Activated naive CD4-positive, alpha-beta T cell treated with anti-CD3 and anti-CD28 coated beads, Interleukin-2, amount 50 U/mL, for 24 hours (primary cell): ENCODE results near the gene CGN.

Experiments
- H3K27ac Mint-ChIP-seq: one replicate; pipeline ENCODE4 v1.8.0; 2021; ENCODE audit warnings: mild to moderate bottlenecking, mixed read lengths
- H3K27me3 Mint-ChIP-seq: one replicate; pipeline ENCODE4 v1.8.0; 2021; ENCODE audit warnings: mixed read lengths
- H3K36me3 Mint-ChIP-seq: one replicate; pipeline ENCODE4 v1.8.0; 2021; ENCODE audit warnings: mixed read lengths
- H3K4me1 Mint-ChIP-seq: one replicate; pipeline ENCODE4 v1.8.0; 2021; ENCODE audit warnings: mixed read lengths
- H3K4me3 Mint-ChIP-seq: one replicate; pipeline ENCODE4 v1.8.0; 2021; ENCODE audit warnings: mild to moderate bottlenecking, mixed read lengths
- H3K9me3 Mint-ChIP-seq: one replicate; pipeline ENCODE4 v1.8.0; 2021; ENCODE audit warnings: mixed read lengths

The CGN gene, protein sequence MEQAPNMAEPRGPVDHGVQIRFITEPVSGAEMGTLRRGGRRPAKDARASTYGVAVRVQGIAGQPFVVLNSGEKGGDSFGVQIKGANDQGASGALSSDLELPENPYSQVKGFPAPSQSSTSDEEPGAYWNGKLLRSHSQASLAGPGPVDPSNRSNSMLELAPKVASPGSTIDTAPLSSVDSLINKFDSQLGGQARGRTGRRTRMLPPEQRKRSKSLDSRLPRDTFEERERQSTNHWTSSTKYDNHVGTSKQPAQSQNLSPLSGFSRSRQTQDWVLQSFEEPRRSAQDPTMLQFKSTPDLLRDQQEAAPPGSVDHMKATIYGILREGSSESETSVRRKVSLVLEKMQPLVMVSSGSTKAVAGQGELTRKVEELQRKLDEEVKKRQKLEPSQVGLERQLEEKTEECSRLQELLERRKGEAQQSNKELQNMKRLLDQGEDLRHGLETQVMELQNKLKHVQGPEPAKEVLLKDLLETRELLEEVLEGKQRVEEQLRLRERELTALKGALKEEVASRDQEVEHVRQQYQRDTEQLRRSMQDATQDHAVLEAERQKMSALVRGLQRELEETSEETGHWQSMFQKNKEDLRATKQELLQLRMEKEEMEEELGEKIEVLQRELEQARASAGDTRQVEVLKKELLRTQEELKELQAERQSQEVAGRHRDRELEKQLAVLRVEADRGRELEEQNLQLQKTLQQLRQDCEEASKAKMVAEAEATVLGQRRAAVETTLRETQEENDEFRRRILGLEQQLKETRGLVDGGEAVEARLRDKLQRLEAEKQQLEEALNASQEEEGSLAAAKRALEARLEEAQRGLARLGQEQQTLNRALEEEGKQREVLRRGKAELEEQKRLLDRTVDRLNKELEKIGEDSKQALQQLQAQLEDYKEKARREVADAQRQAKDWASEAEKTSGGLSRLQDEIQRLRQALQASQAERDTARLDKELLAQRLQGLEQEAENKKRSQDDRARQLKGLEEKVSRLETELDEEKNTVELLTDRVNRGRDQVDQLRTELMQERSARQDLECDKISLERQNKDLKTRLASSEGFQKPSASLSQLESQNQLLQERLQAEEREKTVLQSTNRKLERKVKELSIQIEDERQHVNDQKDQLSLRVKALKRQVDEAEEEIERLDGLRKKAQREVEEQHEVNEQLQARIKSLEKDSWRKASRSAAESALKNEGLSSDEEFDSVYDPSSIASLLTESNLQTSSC

DNA sequence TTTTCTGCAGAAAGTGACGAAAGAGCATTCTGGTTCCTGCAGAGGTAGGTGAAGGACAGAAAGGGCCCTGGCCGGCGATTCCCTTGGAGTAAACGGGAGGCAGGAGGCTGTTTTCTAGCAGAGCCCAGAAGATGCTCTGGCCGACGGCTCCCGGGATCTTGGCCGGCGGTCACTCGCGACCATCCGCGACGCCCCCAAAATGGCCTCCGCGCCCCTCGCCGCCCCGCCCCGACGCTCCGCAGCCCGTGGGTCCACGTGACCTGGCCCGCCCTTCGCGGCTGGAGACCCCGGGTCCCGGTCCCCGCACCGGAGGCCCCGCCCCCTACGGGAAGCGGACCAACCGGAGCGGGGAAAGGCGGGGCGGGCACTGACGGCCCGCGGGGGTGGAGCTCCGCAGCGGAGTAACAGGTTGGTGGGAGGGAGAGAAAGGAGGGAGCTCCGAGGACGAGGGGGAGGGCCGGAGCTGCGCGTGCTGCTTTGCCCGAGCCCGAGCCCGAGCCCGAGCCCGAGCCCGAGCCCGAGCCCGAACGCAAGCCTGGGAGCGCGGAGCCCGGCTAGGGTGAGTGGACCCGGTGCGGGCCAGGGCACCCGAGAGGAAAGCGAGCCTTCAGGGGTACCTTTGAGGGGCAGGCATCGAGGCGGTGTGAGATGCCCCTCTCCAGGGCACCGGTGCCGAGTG, at the start of gene CGN:
TSS of gene CGN (plus strand) at position 431 of the 679 bp plus-strand sequence. CDS start 7,133 bp downstream, outside the sequence.
- H3K9me3 Mint-ChIP-seq, result no peaks in the 10 kb centered on the region
- no peaks in the 10 kb centered on the region for H3K27me3 Mint-ChIP-seq
- H3K4me1 Mint-ChIP-seq, result peaks cover 27% of the 10 kb centered on the region
- no peaks in the 10 kb centered on the region for H3K36me3 Mint-ChIP-seq
- H3K4me3 Mint-ChIP-seq, result peak within 1 kb of the TSS; percentile 92
- H3K27ac Mint-ChIP-seq, result peak within 1 kb of the TSS; percentile 46

- Mint-ChIP-seq H3K27ac (no peak overlapping the region), H3K36me3 (no peaks in the 10 kb centered on the region), H3K4me1 (peaks cover 18% of the 10 kb centered on the region), H3K4me3 (no peak overlapping the region), H3K9me3 (no peaks in the 10 kb centered on the region), H3K27me3 (peaks cover 16% of the 10 kb centered on the region)
Observed at GRCh38 chr1:151461694-151462093, 49.5 kb upstream of the CGN start.

- H3K36me3 Mint-ChIP-seq, result no peaks in the 10 kb centered on the region
- no peaks in the 10 kb centered on the region for H3K9me3 Mint-ChIP-seq
- peaks cover 2% of the 10 kb centered on the region for H3K4me1 Mint-ChIP-seq
- H3K27ac Mint-ChIP-seq, result no peak overlapping the region
- H3K27me3 Mint-ChIP-seq, result peaks cover 18% of the 10 kb centered on the region
- no peak overlapping the region for H3K4me3 Mint-ChIP-seq
Observed at GRCh38 chr1:151465026-151465425, 46.2 kb upstream of the CGN start.

DNA sequence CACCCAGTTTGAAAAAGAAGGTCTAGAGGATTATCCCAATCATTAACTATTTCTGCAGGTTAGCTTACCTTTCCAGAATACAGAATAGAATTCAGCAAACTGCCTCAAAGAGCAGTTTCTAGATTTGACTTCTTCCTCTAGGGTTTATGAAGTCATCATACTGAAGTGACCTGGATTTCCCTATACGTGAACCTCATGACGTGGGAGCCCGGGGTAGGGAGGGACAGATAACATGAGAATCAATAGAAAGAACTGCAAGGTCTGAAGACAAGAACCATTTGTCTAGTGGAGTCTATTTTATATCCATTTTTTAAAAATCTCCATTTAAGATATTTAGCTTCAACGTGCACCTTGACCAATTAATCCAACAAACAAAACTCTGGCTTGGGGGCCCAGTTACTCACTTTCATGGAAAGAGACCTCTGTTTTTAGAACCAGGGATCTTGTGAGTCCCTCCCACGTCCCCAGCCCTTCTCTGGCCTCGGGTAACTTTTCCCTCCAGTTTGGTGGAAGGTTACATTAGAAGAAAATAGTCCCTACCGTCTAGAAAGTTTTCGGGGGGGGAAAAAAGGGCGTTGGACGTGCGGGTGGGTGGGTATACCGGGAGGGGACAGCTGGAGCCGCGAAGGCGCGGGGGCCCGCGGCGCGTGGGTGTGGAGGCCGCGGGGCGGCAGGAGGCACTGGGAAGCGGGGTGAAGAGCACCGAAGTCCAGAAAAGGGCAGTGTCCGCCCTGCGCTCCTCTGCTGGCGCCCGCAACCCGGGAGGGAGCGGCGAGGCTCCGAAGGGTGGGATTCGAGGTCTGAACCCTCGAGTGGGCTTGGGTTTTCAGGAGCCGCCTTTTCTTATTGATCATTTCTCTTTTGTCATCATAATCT, 38.1 kb upstream of the CGN start:
- H3K27ac Mint-ChIP-seq, result peak overlapping the region; percentile 69
- no peaks in the 10 kb centered on the region for H3K9me3 Mint-ChIP-seq
- H3K4me1 Mint-ChIP-seq, result peaks cover 10% of the 10 kb centered on the region
- H3K4me3 Mint-ChIP-seq, result peak overlapping the region; percentile 66
- no peaks in the 10 kb centered on the region for H3K36me3 Mint-ChIP-seq
- H3K27me3 Mint-ChIP-seq, result peaks cover 7% of the 10 kb centered on the region

DNA sequence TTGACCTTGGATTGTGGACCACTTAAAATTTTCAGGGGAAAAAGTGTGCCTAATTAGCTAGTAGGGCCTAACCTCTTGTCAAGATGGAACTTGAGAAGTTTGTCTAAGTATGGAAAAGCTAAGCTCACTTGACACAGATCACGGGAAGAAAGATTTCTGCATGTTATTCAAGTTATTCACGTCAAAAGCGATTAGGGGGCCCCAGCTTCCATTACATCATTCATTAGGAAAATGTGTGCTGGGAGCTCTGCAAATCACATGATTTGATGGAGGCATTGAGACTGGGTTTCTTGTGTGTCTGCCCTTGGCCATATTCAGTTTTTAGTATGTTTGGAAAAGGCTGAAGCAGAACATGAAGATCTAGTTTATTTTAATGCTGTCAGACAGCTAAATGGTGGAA, 36.4 kb upstream of the CGN start:
- H3K27me3 Mint-ChIP-seq, result peaks cover 4% of the 10 kb centered on the region
- H3K4me3 Mint-ChIP-seq, result no peak overlapping the region
- H3K4me1 Mint-ChIP-seq, result peaks cover 10% of the 10 kb centered on the region
- no peaks in the 10 kb centered on the region for H3K36me3 Mint-ChIP-seq
- no peaks in the 10 kb centered on the region for H3K9me3 Mint-ChIP-seq
- H3K27ac Mint-ChIP-seq, result no peak overlapping the region

GRCh38 chr1:151475175-151475574, 36.0 kb upstream of the CGN start:
- Mint-ChIP-seq H3K9me3 (no peaks in the 10 kb centered on the region), H3K4me1 (peaks cover 10% of the 10 kb centered on the region), H3K36me3 (no peaks in the 10 kb centered on the region), H3K4me3 (no peak overlapping the region), H3K27me3 (peaks cover 4% of the 10 kb centered on the region), H3K27ac (no peak overlapping the region)

- Mint-ChIP-seq H3K9me3 (no peaks in the 10 kb centered on the region), H3K4me3 (no peak overlapping the region), H3K36me3 (no peaks in the 10 kb centered on the region), H3K27me3 (peaks cover 4% of the 10 kb centered on the region), H3K4me1 (peaks cover 10% of the 10 kb centered on the region), H3K27ac (no peak overlapping the region)
Observed at GRCh38 chr1:151476083-151476482, 35.1 kb upstream of the CGN start.

- H3K27ac Mint-ChIP-seq, result no peak overlapping the region
- no peaks in the 10 kb centered on the region for H3K9me3 Mint-ChIP-seq
- no peak overlapping the region for H3K4me3 Mint-ChIP-seq
- no peaks in the 10 kb centered on the region for H3K36me3 Mint-ChIP-seq
- H3K4me1 Mint-ChIP-seq, result peaks cover 10% of the 10 kb centered on the region
- peaks cover 4% of the 10 kb centered on the region for H3K27me3 Mint-ChIP-seq
Observed at GRCh38 chr1:151477066-151477465, 34.1 kb upstream of the CGN start.

DNA sequence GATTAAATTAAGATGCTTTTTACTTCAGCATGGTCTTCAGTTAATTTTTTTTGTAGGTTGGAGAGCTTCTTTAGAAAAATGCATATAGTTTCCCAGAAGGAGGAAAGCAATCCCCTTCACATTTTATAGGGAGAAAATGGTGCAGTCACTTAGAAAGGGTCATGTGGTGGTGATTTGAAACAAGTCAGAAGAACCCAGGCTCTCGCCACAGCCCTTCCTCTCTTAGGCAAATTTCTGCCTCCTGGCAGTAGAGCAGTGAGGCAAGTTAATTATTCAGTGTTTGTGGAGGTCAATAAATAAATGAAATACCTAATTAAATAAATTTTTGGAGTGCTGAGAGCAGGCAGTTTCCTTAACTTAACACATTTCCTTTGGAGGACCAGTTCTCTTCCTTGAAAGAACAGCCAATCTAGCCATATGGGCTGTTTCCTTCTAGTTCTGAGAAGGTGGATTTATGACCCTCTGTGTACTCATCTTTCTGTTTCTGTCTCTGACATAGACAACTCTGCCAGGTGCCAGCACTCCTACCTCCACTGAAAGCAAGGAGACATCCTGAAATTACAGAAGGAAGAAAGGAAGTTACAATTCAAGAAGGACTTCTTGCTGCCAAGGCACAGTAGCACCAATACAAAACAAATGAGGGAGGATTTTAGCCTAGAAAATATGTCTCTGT, 32.9 kb upstream of the CGN start:
- no peaks in the 10 kb centered on the region for H3K9me3 Mint-ChIP-seq
- H3K4me3 Mint-ChIP-seq, result no peak overlapping the region

DNA sequence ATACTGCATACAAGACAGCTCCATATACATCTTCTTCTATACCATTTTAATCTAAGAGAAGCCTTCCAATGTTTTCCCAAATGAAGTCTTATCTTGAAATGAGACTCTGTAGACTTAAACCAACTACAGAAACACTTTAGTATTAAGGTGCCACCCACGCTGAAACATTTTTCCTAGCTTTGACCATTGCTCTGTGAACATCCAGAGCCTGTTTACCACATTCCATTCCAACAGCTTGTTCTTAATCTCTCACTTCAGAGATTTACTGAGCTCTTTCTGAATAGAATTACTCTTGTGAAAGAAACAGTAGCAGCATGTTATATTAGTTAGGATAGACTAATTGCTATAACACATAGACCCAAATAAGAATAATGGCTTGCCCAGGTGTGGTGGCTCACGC, 32.3 kb upstream of the CGN start:
- Mint-ChIP-seq H3K4me1 (peaks cover 4% of the 10 kb centered on the region), H3K27ac (no peak overlapping the region), H3K9me3 (no peaks in the 10 kb centered on the region), H3K36me3 (no peaks in the 10 kb centered on the region), H3K27me3 (peaks cover 4% of the 10 kb centered on the region), H3K4me3 (no peak overlapping the region)

More for the DNA sequence above, 32.9 kb upstream of the CGN start:
- Mint-ChIP-seq H3K36me3 (no peaks in the 10 kb centered on the region), H3K27ac (no peak overlapping the region), H3K4me1 (peaks cover 4% of the 10 kb centered on the region), H3K27me3 (peaks cover 4% of the 10 kb centered on the region)

- Mint-ChIP-seq H3K4me1 (peaks cover 4% of the 10 kb centered on the region), H3K27me3 (peaks cover 4% of the 10 kb centered on the region), H3K4me3 (no peak overlapping the region), H3K36me3 (no peaks in the 10 kb centered on the region), H3K27ac (no peak overlapping the region), H3K9me3 (no peaks in the 10 kb centered on the region)
Observed at GRCh38 chr1:151479462-151479861, 31.7 kb upstream of the CGN start.

GRCh38 chr1:151482017-151482416, 29.2 kb upstream of the CGN start:
- no peak overlapping the region for H3K4me3 Mint-ChIP-seq
- no peaks in the 10 kb centered on the region for H3K36me3 Mint-ChIP-seq
- H3K27ac Mint-ChIP-seq, result no peak overlapping the region
- H3K27me3 Mint-ChIP-seq, result peaks cover 1% of the 10 kb centered on the region
- no peaks in the 10 kb centered on the region for H3K4me1 Mint-ChIP-seq
- H3K9me3 Mint-ChIP-seq, result no peaks in the 10 kb centered on the region

GRCh38 chr1:151485685-151486255, 25.4 kb upstream of the CGN start:
- Mint-ChIP-seq H3K27ac (no peak overlapping the region), H3K9me3 (no peaks in the 10 kb centered on the region), H3K27me3 (no peaks in the 10 kb centered on the region), H3K36me3 (no peaks in the 10 kb centered on the region), H3K4me1 (no peaks in the 10 kb centered on the region), H3K4me3 (no peak overlapping the region)

DNA sequence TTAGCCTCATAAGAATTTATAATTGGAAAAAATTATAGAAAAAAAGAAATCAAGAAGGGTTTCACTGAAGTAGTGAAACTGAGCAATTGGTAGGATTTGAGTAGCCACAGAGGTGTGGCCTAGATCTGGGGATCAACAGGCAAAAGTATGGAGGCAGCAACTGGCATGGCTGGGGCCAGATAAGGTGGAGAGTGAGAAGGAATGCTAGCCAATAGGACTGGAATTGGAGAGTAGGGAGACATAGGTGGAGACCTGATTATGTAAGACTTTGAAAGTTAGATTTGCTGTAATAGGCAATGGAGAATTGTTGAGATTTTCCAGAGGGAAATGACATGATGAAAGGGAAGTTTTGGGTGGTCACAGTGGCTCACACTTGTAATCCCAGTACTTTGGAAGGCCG, 24.6 kb upstream of the CGN start:
- H3K27me3 Mint-ChIP-seq, result no peaks in the 10 kb centered on the region
- H3K36me3 Mint-ChIP-seq, result no peaks in the 10 kb centered on the region
- no peak overlapping the region for H3K4me3 Mint-ChIP-seq
- no peak overlapping the region for H3K27ac Mint-ChIP-seq
- H3K4me1 Mint-ChIP-seq, result no peaks in the 10 kb centered on the region
- H3K9me3 Mint-ChIP-seq, result no peaks in the 10 kb centered on the region
